NCI-H2171 treated with DMSO at 0.1 percent for 48 hours (cell line): ENCODE results near the gene LPCAT4.

Source experiments
- DNase-seq: peaks from one replicate; lab custom pipeline; 2025; lab: John Stamatoyannopoulos, UW

The LPCAT4 gene

GRCh38 chr15:34336991-34337556 is 29.9 kb downstream of the LPCAT4 start:
- DNase-seq = peak; percentile 68

GRCh38 chr15:34336231-34336990 is 30.6 kb downstream of the LPCAT4 start:
- no peak for DNase-seq

GRCh38 chr15:34335176-34336032 is 31.6 kb downstream of the LPCAT4 start:
- peak; percentile 13 for DNase-seq

- no peak for DNase-seq
Measured at GRCh38 chr15:34334672-34335071, 32.3 kb downstream of the LPCAT4 start.

- DNase-seq = peak; percentile 50
Measured at GRCh38 chr15:34332553-34333120, 34.4 kb downstream of the LPCAT4 start.

- no peak for DNase-seq
Measured at GRCh38 chr15:34331809-34332208, 35.2 kb downstream of the LPCAT4 start.

GRCh38 chr15:34330279-34330678 is 36.7 kb downstream of the LPCAT4 start:
- DNase-seq = no peak

- DNase-seq = no peak
Measured at GRCh38 chr15:34329006-34329405, 38.0 kb downstream of the LPCAT4 start.

- no peak for DNase-seq
Measured at GRCh38 chr15:34327906-34328305, 39.1 kb downstream of the LPCAT4 start.

GRCh38 chr15:34325368-34325767 is 41.6 kb downstream of the LPCAT4 start:
- DNase-seq = no peak

- no peak for DNase-seq
Measured at GRCh38 chr15:34324933-34325332, 42.1 kb downstream of the LPCAT4 start.

- no peak for DNase-seq
Measured at GRCh38 chr15:34323217-34323616, 43.8 kb downstream of the LPCAT4 start.

- peak; percentile 64 for DNase-seq
Measured at GRCh38 chr15:34318277-34319079, 48.5 kb downstream of the LPCAT4 start.

- no peak for DNase-seq
Measured at GRCh38 chr15:34314491-34315490, 52.2 kb downstream of the LPCAT4 start.

- no peak for DNase-seq
Measured at GRCh38 chr15:34311563-34311962, 55.4 kb downstream of the LPCAT4 start.
